Muscle layer of colon (tissue), 2 donors: Measurements from ENCODE around the gene CLIC3.
"Not testable (repeated sequence)": the region's sequence is repeated elsewhere in the genome, so short reads cannot be mapped to it uniquely, and the experiment has no call there.

Source experiments
- H3K27ac ChIP-seq: one replicate; pipeline ENCODE4 v1.7.0; 2013; ENCODE audit warnings: low read depth, mild to moderate bottlenecking, low read length, moderate library complexity
- H3K27me3 ChIP-seq, 2 donors: one replicate each; pipeline ENCODE4 v1.7.0; 2013; ENCODE audit warnings: low read length in 2 of 2, mild to moderate bottlenecking in 2 of 2; ENCODE audit not compliant: insufficient read depth in 2 of 2, control insufficient read depth in 1 of 2
- H3K36me3 ChIP-seq: one replicate; pipeline ENCODE4 v1.7.0; 2013; ENCODE audit warnings: mild to moderate bottlenecking, low read length; ENCODE audit not compliant: insufficient read depth
- H3K4me1 ChIP-seq: one replicate; pipeline ENCODE4 v1.7.0; 2013; ENCODE audit warnings: mild to moderate bottlenecking, low read length; ENCODE audit not compliant: insufficient read depth
- H3K4me3 ChIP-seq, 2 donors: one replicate each; pipeline ENCODE4 v1.7.0; 2013; ENCODE audit warnings: low read length in 2 of 2, low read depth in 1 of 2, mild to moderate bottlenecking in 1 of 2, moderate library complexity in 1 of 2
- H3K9ac ChIP-seq: one replicate; pipeline ENCODE4 v1.7.0; 2013; ENCODE audit warnings: low read length
- H3K9me3 ChIP-seq: one replicate; pipeline ENCODE4 v1.7.0; 2013; ENCODE audit warnings: mild to moderate bottlenecking, low read length
- donor health status: abdominal sarcoma.
- donor health status: Adenocarcinoma of cecum.

Gene CLIC3

DNA sequence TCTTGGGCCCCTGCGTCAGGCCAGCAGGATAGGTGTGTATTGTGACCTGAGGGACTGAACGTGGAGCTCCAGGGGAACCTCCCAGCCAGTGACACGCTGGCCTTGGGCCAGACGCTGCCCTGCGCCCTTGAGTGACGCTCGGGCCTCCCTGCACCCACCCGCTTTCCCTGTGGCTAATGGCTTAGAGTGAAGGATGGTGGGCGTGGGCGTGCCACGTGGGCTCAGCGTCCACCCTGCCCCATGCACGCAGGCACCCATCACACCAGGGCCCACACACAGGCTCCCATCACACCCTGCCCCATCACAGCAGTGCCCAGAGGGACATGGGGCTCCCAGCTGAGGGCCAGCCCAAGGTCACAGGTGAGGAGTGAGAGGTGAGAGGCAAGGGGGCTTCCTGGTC lies 40.7 kb upstream of the CLIC3 start:
- Histone ChIP-seq H3K27ac (no peak overlapping the region), H3K9me3 (no peaks in the 10 kb centered on the region), H3K27me3 (peaks cover 3 to 7% of the 10 kb centered on the region in 2 donors), H3K36me3 (peaks cover 9% of the 10 kb centered on the region), H3K4me1 (no peaks in the 10 kb centered on the region), H3K9ac (no peak overlapping the region), H3K4me3 (no peak overlapping the region)

DNA sequence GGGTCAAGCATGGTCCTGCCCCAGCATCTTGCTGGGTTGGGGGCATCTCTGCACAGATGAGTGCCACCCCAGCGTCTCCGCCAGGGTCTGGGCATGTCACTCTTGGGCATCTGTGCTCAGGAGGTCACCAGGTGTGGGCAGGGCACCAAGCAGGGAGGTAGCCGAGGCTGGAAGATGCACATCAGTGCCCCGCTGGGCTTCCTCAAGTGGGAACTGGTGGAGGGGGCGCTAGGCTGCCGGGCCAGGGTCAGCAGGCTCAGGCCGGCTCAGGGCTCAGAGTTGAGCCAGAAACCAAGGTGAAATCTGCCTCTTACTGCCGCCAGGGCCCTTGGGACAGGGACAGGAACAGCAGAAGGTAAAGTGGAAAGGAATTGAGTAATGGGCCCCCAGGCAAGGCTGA lies 39.6 kb upstream of the CLIC3 start:
- H3K27ac ChIP-seq, result no peak overlapping the region

DNA sequence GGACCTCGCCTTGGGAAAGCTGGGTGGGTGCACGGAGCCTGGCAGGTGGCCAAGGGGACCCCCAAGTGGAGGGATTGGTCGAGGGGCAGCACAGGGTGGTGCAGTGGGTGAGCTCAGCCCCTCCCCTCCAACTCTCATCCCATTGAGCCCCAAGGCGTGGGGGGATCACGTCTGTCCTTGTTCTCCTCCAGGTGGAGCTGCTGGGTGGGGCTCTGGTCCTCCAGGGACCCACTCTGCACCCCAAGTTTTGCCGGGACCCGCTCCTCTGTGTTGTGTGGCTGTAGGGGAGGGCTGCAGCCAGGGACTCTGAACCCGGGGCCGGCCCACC lies 39.1 kb upstream of the CLIC3 start:
- Histone ChIP-seq H3K27ac (no peak overlapping the region), H3K27me3 (peaks cover 3 to 7% of the 10 kb centered on the region in 2 donors)

More for the DNA sequence above, 39.6 kb upstream of the CLIC3 start:
- Histone ChIP-seq H3K9ac (no peak overlapping the region), H3K4me3 (no peak overlapping the region), H3K27me3 (peaks cover 3 to 7% of the 10 kb centered on the region in 2 donors), H3K36me3 (peaks cover 9% of the 10 kb centered on the region), H3K9me3 (no peaks in the 10 kb centered on the region), H3K4me1 (no peaks in the 10 kb centered on the region)

DNA sequence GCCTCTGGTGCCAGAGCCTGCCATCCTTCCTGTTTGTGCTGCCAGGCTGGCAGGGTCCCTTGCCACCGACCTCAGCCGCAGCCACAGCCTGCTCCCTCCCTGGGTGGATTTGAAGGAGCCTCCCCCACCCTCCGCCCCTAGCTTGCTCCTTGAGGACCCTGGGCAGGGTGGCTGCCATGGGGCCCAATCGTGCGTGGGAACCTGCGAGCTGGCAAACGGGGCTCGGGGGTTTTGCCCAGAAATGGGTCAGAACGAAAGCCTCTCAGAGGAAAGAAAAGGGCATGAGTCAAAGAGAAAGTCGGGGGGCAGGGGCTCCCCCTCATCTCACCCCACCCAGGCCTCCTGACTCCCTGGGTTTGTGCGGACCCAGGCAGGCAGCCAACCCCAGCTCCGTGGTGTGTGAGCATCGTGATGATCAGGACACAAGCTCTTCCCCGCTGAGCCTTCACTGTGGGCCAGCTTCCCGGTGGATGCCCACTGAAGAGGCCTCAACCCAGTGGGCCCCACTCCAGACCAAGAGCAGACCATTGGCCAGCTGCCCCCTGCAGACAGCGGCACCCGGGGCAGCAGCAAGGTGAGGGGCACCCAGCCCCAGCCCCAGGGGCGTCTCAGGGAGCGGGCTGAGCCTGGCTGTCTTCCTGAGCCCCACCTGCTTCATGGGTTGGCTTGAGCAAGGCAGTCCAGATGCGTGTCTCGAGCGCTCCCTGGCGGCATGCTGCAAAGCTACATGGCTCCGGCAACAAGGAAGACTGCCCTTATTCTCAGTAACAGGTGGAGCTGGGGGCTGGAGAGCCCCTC lies 38.5 kb upstream of the CLIC3 start:
- H3K27ac ChIP-seq, result no peak overlapping the region
- H3K4me3 ChIP-seq, result no peak overlapping the region
- H3K9ac ChIP-seq, result no peak overlapping the region
- peaks cover 3 to 7% of the 10 kb centered on the region in 2 donors for H3K27me3 ChIP-seq
- H3K4me1 ChIP-seq, result no peaks in the 10 kb centered on the region
- H3K9me3 ChIP-seq, result no peaks in the 10 kb centered on the region
- peaks cover 9% of the 10 kb centered on the region for H3K36me3 ChIP-seq

More for the DNA sequence above, 39.1 kb upstream of the CLIC3 start:
- H3K4me1 ChIP-seq, result no peaks in the 10 kb centered on the region
- H3K36me3 ChIP-seq, result peaks cover 9% of the 10 kb centered on the region
- no peak overlapping the region for H3K4me3 ChIP-seq
- no peaks in the 10 kb centered on the region for H3K9me3 ChIP-seq
- no peak overlapping the region for H3K9ac ChIP-seq

DNA sequence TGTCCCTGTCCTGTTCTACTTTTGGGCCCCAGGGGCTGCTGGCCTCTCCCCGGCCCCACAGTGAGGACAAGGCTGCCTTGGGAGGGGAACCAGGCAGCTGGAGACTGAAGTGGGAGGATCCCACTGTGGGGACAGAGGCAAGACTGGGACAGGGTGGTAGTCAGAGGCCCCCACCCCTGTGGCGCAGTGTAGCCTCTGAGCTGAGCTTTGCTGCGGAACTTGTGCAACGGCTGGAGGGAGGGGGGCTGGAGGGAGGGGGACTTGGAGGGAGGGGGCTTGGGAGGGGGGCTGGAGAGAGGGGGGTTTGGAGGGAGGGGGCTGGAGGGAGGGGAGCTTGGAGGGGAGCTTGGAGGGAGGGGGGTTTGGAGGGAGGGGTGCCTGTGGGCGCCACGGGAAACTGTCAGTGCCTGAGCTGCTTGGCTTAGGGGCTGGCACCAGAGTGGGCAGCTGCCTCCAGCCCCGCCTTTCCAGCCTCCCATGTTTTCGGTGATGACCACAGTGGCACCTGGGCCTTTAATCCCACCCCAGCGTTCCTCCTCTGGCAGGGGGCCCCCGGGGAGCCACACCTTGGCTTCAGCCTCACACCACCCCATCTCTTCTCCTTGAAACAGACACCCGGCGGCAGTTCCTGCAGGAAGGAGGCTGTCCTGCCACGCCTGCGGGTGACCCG lies 37.8 kb upstream of the CLIC3 start:
- Histone ChIP-seq H3K9me3 (no peaks in the 10 kb centered on the region), H3K4me1 (peaks cover 6% of the 10 kb centered on the region), H3K9ac (no peak overlapping the region), H3K27me3 (peaks cover 3 to 7% of the 10 kb centered on the region in 2 donors), H3K4me3 (no peak overlapping the region), H3K27ac (no peak overlapping the region), H3K36me3 (peaks cover 6% of the 10 kb centered on the region)

DNA sequence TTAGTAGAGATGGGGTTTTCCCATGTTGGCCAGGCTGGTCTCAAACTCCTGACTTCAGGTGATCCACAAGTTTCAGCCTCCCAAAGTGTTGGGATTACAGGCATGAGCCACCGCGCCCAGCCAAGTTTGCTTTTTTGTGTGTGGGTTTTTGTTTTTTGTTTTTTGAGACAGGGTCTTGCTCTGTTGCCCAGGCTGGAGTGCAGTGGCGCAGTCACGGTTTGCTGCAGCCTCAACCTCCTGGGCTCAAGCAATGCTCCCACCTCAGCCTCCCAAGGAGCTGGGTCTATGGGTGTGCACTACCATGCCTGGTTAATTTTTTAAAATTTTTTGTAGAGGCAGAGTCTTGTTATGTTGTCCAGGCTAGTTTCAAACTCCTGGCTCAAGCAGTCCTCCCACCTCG lies 37.1 kb upstream of the CLIC3 start:
- not testable (repeated sequence) for H3K27ac ChIP-seq, H3K4me3 ChIP-seq, H3K9ac ChIP-seq, H3K36me3 ChIP-seq, H3K27me3 ChIP-seq, H3K9me3 ChIP-seq
- H3K4me1 ChIP-seq, result peaks cover 13% of the 10 kb centered on the region

DNA sequence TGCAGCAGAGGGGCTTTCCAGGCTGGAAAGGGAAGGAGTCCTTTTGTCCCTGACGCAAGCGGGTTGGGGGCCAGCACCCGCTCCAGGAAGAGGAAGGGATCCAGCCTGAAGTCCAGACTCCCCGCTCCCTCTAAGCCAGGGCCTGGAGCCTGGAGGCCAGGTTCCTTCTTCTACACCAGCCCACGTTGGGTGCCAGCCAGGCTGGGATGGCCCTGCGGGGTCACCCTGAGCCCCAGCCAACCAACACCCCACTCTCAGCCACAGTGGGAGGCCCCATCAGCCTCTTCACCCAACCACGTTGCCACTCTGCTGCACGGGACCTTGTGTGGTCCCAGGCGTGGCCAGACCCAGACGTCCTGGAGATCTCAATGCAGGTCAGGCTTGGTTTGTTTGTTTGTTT lies 36.5 kb upstream of the CLIC3 start:
- H3K9ac ChIP-seq, result no peak overlapping the region
- no peak overlapping the region for H3K4me3 ChIP-seq
- no peak overlapping the region for H3K27ac ChIP-seq
- H3K27me3 ChIP-seq, result peaks cover 3 to 7% of the 10 kb centered on the region in 2 donors
- peaks cover 14% of the 10 kb centered on the region for H3K4me1 ChIP-seq
- no peaks in the 10 kb centered on the region for H3K9me3 ChIP-seq
- no peaks in the 10 kb centered on the region for H3K36me3 ChIP-seq

DNA sequence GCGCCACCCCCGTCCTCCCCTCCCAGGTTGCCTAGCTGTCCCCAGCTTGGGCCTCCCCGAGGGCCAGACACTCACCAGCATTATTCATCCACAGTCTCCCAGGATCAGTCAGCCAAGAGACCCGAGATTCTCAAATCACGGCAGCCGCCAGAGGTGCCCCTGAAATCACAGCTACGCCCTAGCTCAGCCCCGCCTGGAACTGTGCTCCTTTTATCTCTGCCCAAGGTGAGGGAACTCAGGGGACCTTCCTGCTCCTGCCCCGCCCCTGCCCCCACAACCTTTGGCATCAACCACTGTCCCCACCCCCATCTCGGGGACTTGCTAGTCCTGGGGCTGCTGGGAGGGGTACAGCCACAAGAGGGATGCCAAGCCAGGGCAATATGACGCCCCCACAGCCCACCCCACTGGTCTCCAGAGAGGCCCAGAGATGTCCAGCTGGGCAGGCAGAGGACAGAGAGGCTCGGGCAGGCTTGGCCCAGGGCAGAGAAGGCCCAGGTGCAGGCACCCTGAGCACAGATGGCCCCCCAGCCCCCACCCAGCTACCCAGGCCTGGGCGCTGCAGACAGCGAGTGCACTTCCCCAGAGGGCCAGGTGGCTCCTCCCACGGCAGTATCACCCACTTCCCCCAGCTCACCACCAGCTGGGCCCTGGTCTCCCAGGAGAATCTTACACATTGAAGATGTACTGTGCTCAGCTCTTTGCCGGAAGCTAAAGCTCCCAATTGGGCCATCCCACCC lies 35.7 kb upstream of the CLIC3 start, which contains the start of gene FUT7:
Gene FUT7 (minus strand): TSS at position 185 of the 737 bp plus-strand sequence. CDS start 97 bp downstream, at position 88.
- no peaks in the 10 kb centered on the region for H3K9me3 ChIP-seq
- no peak within 1 kb of the TSS for H3K27ac ChIP-seq
- H3K27me3 ChIP-seq, result peaks cover 3 to 7% of the 10 kb centered on the region in 2 donors
- H3K4me3 ChIP-seq, result no peak within 1 kb of the TSS
- H3K36me3 ChIP-seq, result no peaks in the 10 kb centered on the region
- no peak within 1 kb of the TSS for H3K9ac ChIP-seq
- peaks cover 18% of the 10 kb centered on the region for H3K4me1 ChIP-seq

GRCh38 chr9:137030538-137031527 lies 34.5 kb upstream of the CLIC3 start:
- Histone ChIP-seq H3K9ac (no peak overlapping the region), H3K27ac (no peak overlapping the region), H3K4me1 (peaks cover 27% of the 10 kb centered on the region), H3K36me3 (no peaks in the 10 kb centered on the region), H3K27me3 (peaks cover 2 to 7% of the 10 kb centered on the region in 2 donors), H3K9me3 (no peaks in the 10 kb centered on the region), H3K4me3 (no peak overlapping the region)

- H3K27me3 ChIP-seq, result peaks cover 0 to 7% of the 10 kb centered on the region in 2 donors
- H3K9ac ChIP-seq, result no peak overlapping the region
- peaks cover 27% of the 10 kb centered on the region for H3K4me1 ChIP-seq
- H3K27ac ChIP-seq, result no peak overlapping the region
- no peaks in the 10 kb centered on the region for H3K36me3 ChIP-seq
- H3K4me3 ChIP-seq, result no peak overlapping the region
- no peaks in the 10 kb centered on the region for H3K9me3 ChIP-seq
Measured at GRCh38 chr9:137030006-137030405, 33.6 kb upstream of the CLIC3 start.
